Mesenteric fat pad (tissue), 1 donor: ENCODE results near the gene KCTD4. TPM values are rescaled to one million over a fixed set of nuclear protein-coding genes. Genes with fewer than 3 reads are reported as not detected.
"Not testable (repeated sequence)": the region's sequence is repeated elsewhere in the genome, so short reads cannot be mapped to it uniquely, and the experiment has no call there.

Experiments used
- DNase-seq: peaks from one replicate; pipeline ENCODE4 v3.0.0-alpha.2; 2020; ENCODE audit warnings: low spot score
- long read RNA-seq: library from polyadenylated mRNA; unstranded; transcript quantifications from one replicate; pipeline ENCODE4 v2.0.0, GENCODE V29; 2020
- total RNA-seq: library from RNA; stranded (reverse); fragmentation: NEBNext Ultra II Directional; extraction: Animal tissue kit (Norgen Biotek cat#: 25700); gene quantifications from one replicate; pipeline ENCODE4 v1.2.1, GENCODE V29; 2021
- donor health status: DM: yes; HTN: yes; CAD: no.

KCTD4 gene
- not detected for total RNA-seq
- long read RNA-seq: 0 reads

- DNase-seq: no peak
These were observed at the start of gene KCTD4 for GRCh38 chr13:45200701-45201232. TSS of gene KCTD4 (minus strand) at chr13:45201045. CDS start at chr13:45194567, 6,478 bp downstream.

DNA sequence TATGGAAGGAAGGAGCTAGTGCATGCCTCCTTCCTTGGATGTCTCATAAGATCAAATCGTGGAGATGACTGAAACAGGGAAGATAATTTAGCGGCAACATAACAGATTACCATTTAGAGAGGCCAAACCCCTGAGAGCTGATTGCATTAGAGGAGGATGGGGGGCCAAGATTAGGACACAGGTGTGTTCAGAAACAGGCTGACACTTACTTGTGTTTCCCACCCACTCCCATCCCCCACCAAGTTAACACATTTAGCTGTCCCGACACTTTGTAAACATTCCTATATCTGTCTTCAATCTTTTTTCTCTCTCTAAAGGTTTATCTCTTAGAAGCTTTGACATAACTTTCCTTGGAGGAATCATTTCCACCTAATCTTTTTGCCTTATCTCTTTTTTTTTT, 48.8 kb upstream of the KCTD4 start:
- no peak for DNase-seq

DNA sequence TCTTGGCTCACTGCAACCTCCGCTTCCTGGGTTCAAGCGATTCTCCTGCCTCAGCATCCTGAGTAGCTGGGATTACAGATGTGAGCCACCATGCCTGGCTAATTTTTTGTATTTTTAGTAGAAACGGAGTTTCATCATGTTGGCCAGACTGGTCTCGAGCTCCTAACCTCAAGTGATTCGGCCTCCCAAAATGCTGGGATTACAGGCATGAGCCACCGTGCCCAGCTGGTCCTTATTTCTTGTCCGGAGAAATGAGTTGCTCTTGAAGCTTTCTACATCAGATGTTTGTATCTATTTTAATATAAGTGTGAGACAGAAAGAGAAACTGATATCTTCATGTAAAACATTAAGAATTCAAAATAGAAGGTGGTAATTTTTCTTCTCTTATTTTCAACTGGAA, 43.9 kb upstream of the KCTD4 start:
- DNase-seq: not testable (repeated sequence)

GRCh38 chr13:45243077-45243476, 42.2 kb upstream of the KCTD4 start:
- DNase-seq: no peak

GRCh38 chr13:45242524-45242923, 41.7 kb upstream of the KCTD4 start:
- DNase-seq: no peak

GRCh38 chr13:45242070-45242469, 41.2 kb upstream of the KCTD4 start:
- no peak for DNase-seq

DNA sequence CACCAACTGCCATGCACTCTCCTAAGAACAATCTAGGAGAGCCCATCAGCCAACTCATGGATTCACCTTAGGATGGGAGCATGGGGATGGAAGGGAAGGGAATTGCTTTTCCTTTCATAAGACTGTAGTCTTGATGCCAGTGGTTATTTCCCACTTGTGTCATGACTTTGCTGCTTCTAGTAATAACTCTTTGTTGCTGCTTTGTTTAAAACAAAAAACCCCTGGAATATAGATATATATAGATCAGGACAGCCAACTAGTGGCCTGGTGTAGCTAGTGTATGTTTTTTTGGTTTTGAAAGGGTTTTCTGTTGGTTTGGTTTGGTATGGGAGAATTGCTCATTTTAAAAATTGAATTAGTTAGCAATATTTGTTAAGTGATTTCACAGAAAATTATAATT, 39.3 kb upstream of the KCTD4 start:
- no peak for DNase-seq

DNA sequence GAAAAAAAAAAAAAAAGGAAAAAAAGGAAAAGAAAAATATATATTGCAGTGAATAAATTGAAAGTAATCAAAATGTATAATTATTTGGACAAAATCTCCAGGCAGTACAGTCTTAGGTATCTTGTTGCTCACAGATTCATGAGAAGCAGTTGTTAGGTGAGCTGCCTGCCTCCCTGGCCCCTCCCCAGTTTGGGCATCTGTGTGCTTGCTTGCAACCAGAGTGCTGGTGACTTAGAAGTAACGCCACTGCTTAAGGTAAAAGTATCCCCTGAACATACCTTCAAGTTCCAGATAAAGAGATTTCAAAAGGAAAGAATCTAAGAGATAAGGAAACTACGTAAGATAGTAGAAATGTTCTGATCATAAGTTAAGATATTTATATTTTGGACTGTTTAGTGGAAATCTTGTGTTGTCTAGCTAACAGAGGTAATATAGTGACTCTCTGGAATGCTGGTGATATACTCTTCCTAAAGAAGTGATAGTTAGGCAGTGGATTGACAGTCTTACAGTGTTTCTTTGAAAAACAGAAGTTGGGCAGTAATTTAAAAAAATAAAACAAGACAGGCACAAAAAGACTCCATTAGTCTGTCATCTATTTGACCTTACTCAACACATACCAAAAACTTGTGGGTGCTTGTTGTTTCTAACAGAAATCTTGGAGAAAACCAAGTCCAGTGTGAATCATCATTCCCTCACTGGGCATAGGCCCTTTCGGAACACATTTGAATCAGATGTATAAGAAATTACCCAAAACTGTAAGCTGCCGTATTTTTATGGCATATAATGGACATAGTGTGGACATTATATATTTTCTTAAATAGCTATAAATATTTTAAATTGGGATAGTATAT, 38.3 kb upstream of the KCTD4 start:
- DNase-seq: no peak

DNA sequence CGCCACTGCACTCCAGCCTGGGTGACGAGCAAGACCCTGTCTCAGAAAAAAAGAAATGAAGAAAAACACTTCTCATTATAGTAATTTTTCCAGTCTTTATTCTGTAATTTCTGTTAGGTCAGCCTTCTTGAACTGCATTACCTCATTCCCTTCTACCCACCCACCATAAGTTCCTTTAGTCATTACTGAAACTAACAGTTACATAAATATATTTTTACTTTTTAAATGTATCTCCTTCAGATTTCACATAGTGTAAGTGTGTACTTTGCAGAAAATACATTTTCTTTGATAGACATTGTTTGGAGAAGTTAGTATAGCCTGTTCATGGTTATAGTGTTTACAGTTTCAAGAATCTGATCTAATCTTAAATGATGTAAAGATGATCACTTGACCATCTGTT, 31.7 kb upstream of the KCTD4 start:
- DNase-seq: no peak

- no peak for DNase-seq
These were observed 30.9 kb upstream of the KCTD4 start for GRCh38 chr13:45231722-45232121.

DNA sequence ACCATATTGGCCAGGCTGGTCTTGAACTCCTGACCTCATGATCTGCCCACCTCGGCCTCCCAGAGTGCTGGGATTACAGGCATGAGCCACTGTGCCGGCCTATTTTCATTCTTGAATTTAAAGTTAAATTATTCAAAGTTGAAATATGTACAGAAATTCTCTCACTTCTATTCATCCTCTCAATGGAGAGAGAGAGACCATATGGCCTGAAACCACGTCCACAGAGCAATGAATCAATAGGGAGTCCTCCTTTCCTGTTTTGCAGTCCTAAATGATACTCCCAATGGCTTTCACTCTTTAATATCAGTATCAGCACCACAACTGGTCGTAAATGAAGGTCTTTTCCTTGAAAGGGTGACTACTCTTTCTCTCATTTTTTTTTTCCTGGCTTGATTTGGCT, 30.5 kb upstream of the KCTD4 start:
- no peak for DNase-seq

GRCh38 chr13:45229172-45229571, 28.3 kb upstream of the KCTD4 start:
- no peak for DNase-seq

- DNase-seq: no peak
These were observed 27.2 kb upstream of the KCTD4 start for GRCh38 chr13:45228002-45228401.

GRCh38 chr13:45226024-45226423, 25.2 kb upstream of the KCTD4 start:
- no peak for DNase-seq

GRCh38 chr13:45225370-45225769, 24.5 kb upstream of the KCTD4 start:
- DNase-seq: no peak

DNA sequence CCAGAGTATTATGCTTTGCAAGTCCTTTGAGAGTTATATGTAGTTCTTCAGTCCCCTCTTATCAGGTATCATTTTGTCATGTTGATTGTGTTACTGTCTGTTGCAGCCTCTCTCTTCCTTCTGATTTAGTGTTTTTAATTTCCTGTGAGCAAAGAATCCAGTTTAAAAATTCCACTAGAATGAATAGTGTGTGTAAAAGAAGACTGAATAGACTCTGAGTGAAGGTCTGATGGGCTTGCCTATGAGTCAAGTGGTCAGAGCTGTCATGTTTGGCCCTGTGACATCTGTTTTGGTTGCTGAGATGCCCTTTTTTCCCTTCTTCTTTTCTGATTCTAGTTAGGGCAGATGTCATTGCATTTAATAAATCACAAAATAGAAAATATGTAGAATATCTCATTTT, 23.3 kb upstream of the KCTD4 start:
- DNase-seq: no peak

GRCh38 chr13:45222919-45223318, 22.1 kb upstream of the KCTD4 start:
- DNase-seq: no peak

- DNase-seq: no peak
These were observed 21.7 kb upstream of the KCTD4 start for GRCh38 chr13:45222516-45222915.

- no peak for DNase-seq
These were observed 19.6 kb upstream of the KCTD4 start for GRCh38 chr13:45220403-45220802.

- no peak for DNase-seq
These were observed 19.1 kb upstream of the KCTD4 start for GRCh38 chr13:45219938-45220375.

DNA sequence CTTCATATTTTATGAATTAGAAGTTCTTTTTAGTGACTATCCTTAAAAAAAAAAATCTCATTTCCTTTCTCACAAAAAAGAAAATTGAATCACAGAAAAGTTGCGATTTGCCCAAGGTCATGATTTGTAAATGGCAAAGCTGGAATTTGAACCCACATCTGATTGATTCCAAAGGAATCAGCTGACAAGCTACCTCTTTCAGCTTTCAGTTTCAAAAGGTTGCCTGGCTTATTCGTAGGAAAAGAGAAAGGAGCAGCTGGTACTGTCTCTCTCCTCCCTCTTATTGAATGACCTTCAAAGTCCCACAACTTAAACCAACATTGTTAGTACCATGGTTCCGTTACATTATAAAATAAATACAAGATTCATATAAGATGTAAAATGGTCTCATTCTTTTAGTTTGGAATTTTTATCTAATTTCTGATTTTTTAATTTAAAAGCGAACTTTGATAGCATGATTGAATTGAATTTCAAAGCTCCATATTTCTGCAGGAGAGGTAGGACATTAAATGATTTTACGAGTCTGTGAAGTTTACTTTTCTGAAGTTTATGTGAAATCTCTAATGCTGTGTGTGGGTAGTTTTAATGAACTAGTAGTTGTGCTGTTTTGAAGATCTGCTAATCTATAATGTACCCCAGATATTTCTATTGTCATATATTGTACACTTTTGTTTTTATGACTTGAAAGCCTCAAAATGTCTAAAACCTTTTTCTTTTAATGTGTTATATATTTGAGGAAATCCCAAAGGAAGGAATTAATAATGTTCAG, 18.5 kb upstream of the KCTD4 start:
- DNase-seq: no peak

GRCh38 chr13:45218689-45219088, 17.8 kb upstream of the KCTD4 start:
- DNase-seq: no peak
